Ishikawa (cell line): Measurements from ENCODE around the gene ST7.

ENCODE experiments used
- CREB1 ChIP-seq: IDR thresholded peaks from 2 replicates; pipeline ENCODE4 v1.6.1; 2012; ENCODE audit warnings: low read depth
- EP300 ChIP-seq: IDR thresholded peaks from 2 replicates; pipeline ENCODE4 v1.6.1; 2012; ENCODE audit warnings: borderline replicate concordance
- RAD21 ChIP-seq: IDR thresholded peaks from 2 replicates; pipeline ENCODE4 v1.6.1; 2012; ENCODE audit warnings: low read depth
- TAF1 ChIP-seq: IDR thresholded peaks from 2 replicates; pipeline ENCODE4 v1.6.1; 2012; ENCODE audit warnings: low read depth, mild to moderate bottlenecking
- TCF12 ChIP-seq: IDR thresholded peaks from 2 replicates; pipeline ENCODE4 v1.6.1; 2012; ENCODE audit warnings: low read depth
- TEAD4 ChIP-seq: IDR thresholded peaks from 2 replicates; pipeline ENCODE4 v1.6.1; 2012
- YY1 ChIP-seq: IDR thresholded peaks from 2 replicates; pipeline ENCODE4 v1.6.1; 2012; ENCODE audit warnings: low read depth
- TF ChIP-seq, protein P1 (sequence below): IDR thresholded peaks from 2 replicates; pipeline ENCODE4 v1.6.1; 2012; ENCODE audit warnings: low read depth, mild to moderate bottlenecking
- TF ChIP-seq, protein P2 (sequence below): IDR thresholded peaks from 2 replicates; pipeline ENCODE4 v1.6.1; 2012

DNA sequence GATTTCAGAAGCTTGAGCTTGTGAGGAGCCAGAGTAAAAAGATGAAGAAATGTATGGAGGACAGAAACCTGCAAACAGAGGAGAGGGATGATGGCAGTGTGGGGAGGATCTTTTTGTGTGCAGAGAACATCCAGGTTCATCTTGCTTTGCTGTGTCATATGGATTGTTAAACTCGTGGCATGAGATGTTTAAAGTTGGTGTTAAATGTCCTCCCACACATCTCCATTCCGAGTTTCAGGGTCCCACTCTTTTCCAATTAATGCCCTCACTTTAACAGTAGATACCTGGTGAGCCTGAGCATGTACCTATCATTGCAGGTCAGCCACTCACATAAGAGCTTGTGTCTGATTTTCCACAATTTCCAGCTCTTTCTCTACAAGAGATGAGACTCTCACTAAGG is 147.7 kb downstream of the ST7 start:
- TF ChIP-seq, protein P1, sequence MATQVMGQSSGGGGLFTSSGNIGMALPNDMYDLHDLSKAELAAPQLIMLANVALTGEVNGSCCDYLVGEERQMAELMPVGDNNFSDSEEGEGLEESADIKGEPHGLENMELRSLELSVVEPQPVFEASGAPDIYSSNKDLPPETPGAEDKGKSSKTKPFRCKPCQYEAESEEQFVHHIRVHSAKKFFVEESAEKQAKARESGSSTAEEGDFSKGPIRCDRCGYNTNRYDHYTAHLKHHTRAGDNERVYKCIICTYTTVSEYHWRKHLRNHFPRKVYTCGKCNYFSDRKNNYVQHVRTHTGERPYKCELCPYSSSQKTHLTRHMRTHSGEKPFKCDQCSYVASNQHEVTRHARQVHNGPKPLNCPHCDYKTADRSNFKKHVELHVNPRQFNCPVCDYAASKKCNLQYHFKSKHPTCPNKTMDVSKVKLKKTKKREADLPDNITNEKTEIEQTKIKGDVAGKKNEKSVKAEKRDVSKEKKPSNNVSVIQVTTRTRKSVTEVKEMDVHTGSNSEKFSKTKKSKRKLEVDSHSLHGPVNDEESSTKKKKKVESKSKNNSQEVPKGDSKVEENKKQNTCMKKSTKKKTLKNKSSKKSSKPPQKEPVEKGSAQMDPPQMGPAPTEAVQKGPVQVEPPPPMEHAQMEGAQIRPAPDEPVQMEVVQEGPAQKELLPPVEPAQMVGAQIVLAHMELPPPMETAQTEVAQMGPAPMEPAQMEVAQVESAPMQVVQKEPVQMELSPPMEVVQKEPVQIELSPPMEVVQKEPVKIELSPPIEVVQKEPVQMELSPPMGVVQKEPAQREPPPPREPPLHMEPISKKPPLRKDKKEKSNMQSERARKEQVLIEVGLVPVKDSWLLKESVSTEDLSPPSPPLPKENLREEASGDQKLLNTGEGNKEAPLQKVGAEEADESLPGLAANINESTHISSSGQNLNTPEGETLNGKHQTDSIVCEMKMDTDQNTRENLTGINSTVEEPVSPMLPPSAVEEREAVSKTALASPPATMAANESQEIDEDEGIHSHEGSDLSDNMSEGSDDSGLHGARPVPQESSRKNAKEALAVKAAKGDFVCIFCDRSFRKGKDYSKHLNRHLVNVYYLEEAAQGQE = no peak
- TF ChIP-seq TCF12 (no peak), TEAD4 (no peak), EP300 (no peak), CREB1 (no peak), RAD21 (no peak), TAF1 (no peak), YY1 (no peak)
- TF ChIP-seq, protein P2, sequence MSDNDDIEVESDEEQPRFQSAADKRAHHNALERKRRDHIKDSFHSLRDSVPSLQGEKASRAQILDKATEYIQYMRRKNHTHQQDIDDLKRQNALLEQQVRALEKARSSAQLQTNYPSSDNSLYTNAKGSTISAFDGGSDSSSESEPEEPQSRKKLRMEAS = no peak
